Neural progenitor cell (in vitro differentiated cells): ENCODE measurements around the gene RLN2. TPM values are rescaled to one million over a fixed set of nuclear protein-coding genes. Genes with fewer than 3 reads are reported as not detected.
"Not testable (repeated sequence)": the region's sequence is repeated elsewhere in the genome, so short reads cannot be mapped to it uniquely, and the experiment has no call there.

Source experiments
- DNase-seq: peaks from one replicate; pipeline ENCODE4 v3.0.0-alpha.2; 2016; ENCODE audit warnings: low spot score
- H2AFZ ChIP-seq: fragments of 200-600 bp; sonication (generic); replicated peaks from 2 replicates; pipeline ENCODE4 v1.6.1; 2016; ENCODE audit warnings: antibody characterized with exemption
- H3F3A ChIP-seq: fragments of 200-600 bp; sonication (generic); 2 replicates; pipeline ENCODE4 v1.6.1; 2016; ENCODE audit warnings: antibody characterized with exemption, low read depth
- H3K27ac ChIP-seq: fragments of 200-600 bp; sonication (generic); 2 replicates; pipeline ENCODE4 v1.5.1; 2016; ENCODE audit warnings: mild to moderate bottlenecking
- H3K27me3 ChIP-seq: fragments of 200-600 bp; sonication (generic); 2 replicates; pipeline ENCODE4 v1.6.1; 2016; ENCODE audit warnings: mild to moderate bottlenecking, moderate library complexity
- H3K36me3 ChIP-seq: fragments of 200-600 bp; sonication (generic); 2 replicates; pipeline ENCODE4 v1.5.1; 2016
- H3K4me1 ChIP-seq: fragments of 200-600 bp; sonication (generic); 2 replicates; pipeline ENCODE4 v1.6.1; 2016; ENCODE audit warnings: mixed run types
- H3K4me2 ChIP-seq: fragments of 200-600 bp; sonication (generic); 2 replicates; pipeline ENCODE4 v1.6.1; 2016
- H3K4me3 ChIP-seq: fragments of 200-600 bp; sonication (generic); 2 replicates; pipeline ENCODE4 v1.5.1; 2016
- H3K79me2 ChIP-seq: fragments of 200-600 bp; sonication (generic); 2 replicates; pipeline ENCODE4 v1.6.1; 2016; ENCODE audit warnings: low read depth
- H3K9ac ChIP-seq: fragments of 200-600 bp; sonication (generic); 2 replicates; pipeline ENCODE4 v1.6.1; 2016
- H3K9me3 ChIP-seq: fragments of 200-600 bp; sonication (generic); 2 replicates; pipeline ENCODE4 v1.5.1; 2016; ENCODE audit warnings: low read depth
- H4K20me1 ChIP-seq: fragments of 200-600 bp; sonication (generic); 2 replicates; pipeline ENCODE4 v1.6.1; 2016; ENCODE audit warnings: low read depth
- H3K27ac Mint-ChIP-seq: 3 replicates; pipeline ENCODE4 v1.8.0; 2021; ENCODE audit warnings: mixed read lengths
- H3K27me3 Mint-ChIP-seq: 2 replicates; pipeline ENCODE4 v1.8.0; 2022; ENCODE audit warnings: low read depth, mild to moderate bottlenecking, inconsistent platforms, moderate library complexity, mixed read lengths; ENCODE audit not compliant: insufficient read depth
- H3K36me3 Mint-ChIP-seq: 3 replicates; pipeline ENCODE4 v1.8.0; 2021; ENCODE audit warnings: mixed read lengths
- H3K4me1 Mint-ChIP-seq: 3 replicates; pipeline ENCODE4 v1.8.0; 2021; ENCODE audit warnings: mixed read lengths
- H3K4me3 Mint-ChIP-seq: 3 replicates; pipeline ENCODE4 v1.8.0; 2021; ENCODE audit warnings: mild to moderate bottlenecking, moderate library complexity, mixed read lengths
- H3K9me3 Mint-ChIP-seq: 3 replicates; pipeline ENCODE4 v1.8.0; 2020; ENCODE audit warnings: mixed read lengths
- CTCF ChIP-seq: fragments of 200-600 bp; sonication (generic); IDR thresholded peaks from 2 replicates; pipeline ENCODE4 v1.5.1; 2017; ENCODE audit warnings: antibody characterized with exemption, mild to moderate bottlenecking
- EZH2 ChIP-seq: fragments of 200-600 bp; sonication (generic); IDR thresholded peaks from 2 replicates; pipeline ENCODE4 v1.6.1; 2017; ENCODE audit warnings: antibody characterized with exemption, mild to moderate bottlenecking, moderate library complexity
- EZH2phosphoT487 ChIP-seq: fragments of 200-600 bp; sonication (generic); IDR thresholded peaks from 2 replicates; pipeline ENCODE4 v1.6.1; 2017; ENCODE audit warnings: antibody characterized with exemption
- total RNA-seq: library from RNA; depleted of rRNA; stranded (reverse); fragments of >200 nt; gene quantifications from 2 replicates; pipeline ENCODE4 v1.2.3, GENCODE V29; 2015; ENCODE audit warnings: low replicate concordance

RLN2 gene
- total RNA-seq, 1 donor from 2014 or later: 12.6 TPM

DNA sequence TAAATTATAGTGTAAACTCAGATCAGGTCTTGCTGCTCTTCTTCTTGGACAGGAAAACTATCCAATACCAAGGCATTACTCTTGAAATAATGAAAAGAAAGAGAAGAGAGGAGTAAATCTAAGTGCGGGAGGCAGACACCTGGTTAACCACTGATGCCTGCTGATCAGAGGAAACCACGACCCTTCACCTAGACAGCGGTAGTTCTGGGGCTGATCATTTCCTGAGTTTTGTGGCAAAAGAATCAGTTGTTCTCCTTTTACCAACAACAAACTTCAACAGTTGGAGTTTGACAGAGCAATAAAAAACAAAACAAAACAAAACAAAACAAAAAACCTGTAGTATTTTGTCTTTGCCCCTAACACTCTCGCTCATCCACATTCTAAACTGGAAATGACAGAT lies 32.2 kb upstream of the RLN2 start:
- TF ChIP-seq CTCF (no peak), EZH2 (no peak), EZH2phosphoT487 (no peak)
- Histone ChIP-seq H3K79me2 (no peaks in the 10 kb centered on the region), H3K9me3 (no peaks in the 10 kb centered on the region), H2AFZ (no peak overlapping the region), H3K4me2 (no peak overlapping the region), H3K4me1 (no peaks in the 10 kb centered on the region), H3K27ac (no peak overlapping the region), H4K20me1 (no peaks in the 10 kb centered on the region), H3K4me3 (no peak overlapping the region), H3K9ac (no peak overlapping the region), H3K36me3 (no peaks in the 10 kb centered on the region), H3K27me3 (no peaks in the 10 kb centered on the region), H3F3A (no peaks in the 10 kb centered on the region)
- no peaks in the 10 kb centered on the region for H3K9me3 Mint-ChIP-seq
- no peaks in the 10 kb centered on the region for H3K36me3 Mint-ChIP-seq
- H3K4me3 Mint-ChIP-seq: no peak overlapping the region
- no peaks in the 10 kb centered on the region for H3K27me3 Mint-ChIP-seq
- H3K27ac Mint-ChIP-seq: no peak overlapping the region
- no peaks in the 10 kb centered on the region for H3K4me1 Mint-ChIP-seq
- DNase-seq: no peak

- not testable (repeated sequence) for DNase-seq, H3F3A ChIP-seq, H3K27me3 ChIP-seq, H3K27ac ChIP-seq, H3K27ac Mint-ChIP-seq, H3K9ac ChIP-seq, H2AFZ ChIP-seq, H3K36me3 ChIP-seq, H4K20me1 ChIP-seq, H3K79me2 ChIP-seq, H3K4me2 ChIP-seq, H3K36me3 Mint-ChIP-seq, H3K9me3 Mint-ChIP-seq, H3K27me3 Mint-ChIP-seq, H3K9me3 ChIP-seq, H3K4me3 Mint-ChIP-seq, H3K4me1 Mint-ChIP-seq, H3K4me3 ChIP-seq
- H3K4me1 ChIP-seq: peaks cover 13% of the 10 kb centered on the region
Measured at GRCh38 chr9:5331276-5331675, 26.8 kb upstream of the RLN2 start.

- H3K4me1 Mint-ChIP-seq: no peaks in the 10 kb centered on the region
- no peaks in the 10 kb centered on the region for H3K36me3 ChIP-seq
- no peaks in the 10 kb centered on the region for H3K27me3 ChIP-seq
- H4K20me1 ChIP-seq: no peaks in the 10 kb centered on the region
- no peaks in the 10 kb centered on the region for H3K27me3 Mint-ChIP-seq
- H3K79me2 ChIP-seq: no peaks in the 10 kb centered on the region
- peak overlapping the region; percentile 63 for H3K4me2 ChIP-seq
- peak; percentile 12 for TF ChIP-seq CTCF
- TF ChIP-seq EZH2: no peak
- H3K27ac ChIP-seq: no peak overlapping the region
- H3K9me3 Mint-ChIP-seq: peaks cover 5% of the 10 kb centered on the region
- no peaks in the 10 kb centered on the region for H3K9me3 ChIP-seq
- H3K9ac ChIP-seq: no peak overlapping the region
- peak overlapping the region; percentile 35 for H3K4me3 Mint-ChIP-seq
- H3K36me3 Mint-ChIP-seq: no peaks in the 10 kb centered on the region
- H3F3A ChIP-seq: no peaks in the 10 kb centered on the region
- H3K4me1 ChIP-seq: peaks cover 15% of the 10 kb centered on the region
- peak overlapping the region; percentile 27 for H3K4me3 ChIP-seq
- peak; percentile 87 for DNase-seq
- no peak overlapping the region for H3K27ac Mint-ChIP-seq
- peak overlapping the region; percentile 92 for H2AFZ ChIP-seq
Measured at GRCh38 chr9:5326893-5327548, 22.5 kb upstream of the RLN2 start.

DNA sequence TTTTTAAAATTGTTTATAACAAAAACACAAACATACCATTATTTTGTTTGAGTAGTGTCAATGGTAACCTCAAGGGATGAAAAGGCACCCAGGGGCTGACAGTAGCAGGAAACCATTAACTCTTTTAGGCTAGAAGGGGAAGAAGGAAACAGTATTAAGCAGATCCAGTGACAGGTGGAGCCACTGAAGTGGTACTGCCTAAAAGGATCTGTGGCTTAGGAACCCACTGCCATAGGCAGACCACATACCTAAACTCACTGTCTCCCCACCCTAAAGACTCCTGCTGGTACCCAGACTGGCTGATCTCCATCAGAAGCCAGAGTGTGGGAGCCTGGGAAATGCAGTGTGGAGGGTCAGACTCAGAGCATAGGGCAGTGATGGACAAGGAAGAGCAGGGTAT lies 21.7 kb upstream of the RLN2 start:
- no peaks in the 10 kb centered on the region for H3K27me3 ChIP-seq
- H3K4me2 ChIP-seq: no peak overlapping the region
- H4K20me1 ChIP-seq: no peaks in the 10 kb centered on the region
- H3K4me1 Mint-ChIP-seq: no peaks in the 10 kb centered on the region
- TF ChIP-seq EZH2phosphoT487: no peak
- TF ChIP-seq EZH2: no peak
- TF ChIP-seq CTCF: no peak
- no peak for DNase-seq
- no peaks in the 10 kb centered on the region for H3K27me3 Mint-ChIP-seq
- no peaks in the 10 kb centered on the region for H3K9me3 ChIP-seq
- no peaks in the 10 kb centered on the region for H3F3A ChIP-seq
- no peak overlapping the region for H2AFZ ChIP-seq
- H3K4me3 ChIP-seq: no peak overlapping the region
- no peaks in the 10 kb centered on the region for H3K36me3 ChIP-seq
- H3K36me3 Mint-ChIP-seq: no peaks in the 10 kb centered on the region
- peaks cover 15% of the 10 kb centered on the region for H3K4me1 ChIP-seq
- H3K27ac Mint-ChIP-seq: no peak overlapping the region
- H3K9ac ChIP-seq: no peak overlapping the region
- no peak overlapping the region for H3K27ac ChIP-seq
- peaks cover 5% of the 10 kb centered on the region for H3K9me3 Mint-ChIP-seq
- H3K79me2 ChIP-seq: no peaks in the 10 kb centered on the region
- H3K4me3 Mint-ChIP-seq: no peak overlapping the region

DNA sequence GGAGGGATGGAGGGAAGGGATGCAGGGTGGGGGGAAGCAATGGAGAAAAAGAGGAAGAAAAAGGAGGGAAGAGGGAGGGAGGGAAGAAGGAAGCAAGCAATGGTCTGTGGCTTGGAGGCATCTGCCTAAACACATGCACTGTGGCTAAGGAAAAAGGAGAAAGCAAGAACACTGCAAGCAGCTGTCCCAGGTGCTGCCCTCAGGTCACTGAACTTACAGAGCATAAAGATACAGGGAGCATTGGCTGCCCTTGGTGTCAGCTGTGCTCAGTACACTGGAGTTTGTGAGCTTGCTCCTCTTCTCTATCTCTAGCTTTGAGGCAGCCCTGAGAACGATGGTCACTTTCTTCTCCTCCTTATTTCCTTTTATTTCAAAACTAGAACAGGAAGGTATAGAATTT lies 17.1 kb upstream of the RLN2 start:
- not testable (repeated sequence) for H3K27me3 Mint-ChIP-seq, H3K4me3 Mint-ChIP-seq, H3K27ac ChIP-seq, H4K20me1 ChIP-seq, H3K9me3 ChIP-seq, H3K9me3 Mint-ChIP-seq, H3K79me2 ChIP-seq, H3K9ac ChIP-seq, H3K4me2 ChIP-seq, H3K36me3 Mint-ChIP-seq, H3K27ac Mint-ChIP-seq, H3K36me3 ChIP-seq, H3K4me3 ChIP-seq, DNase-seq, H3K4me1 ChIP-seq, H2AFZ ChIP-seq, H3K4me1 Mint-ChIP-seq, H3F3A ChIP-seq, H3K27me3 ChIP-seq
